Cortex of kidney (tissue), 1 donor: ENCODE results near the gene NUTM2A.
"Not testable (repeated sequence)": the region's sequence is repeated elsewhere in the genome, so short reads cannot be mapped to it uniquely, and the experiment has no call there.

Source experiments
- DNase-seq: peaks from one replicate; lab custom pipeline; 2025; lab: John Stamatoyannopoulos, UW

Gene NUTM2A

DNA sequence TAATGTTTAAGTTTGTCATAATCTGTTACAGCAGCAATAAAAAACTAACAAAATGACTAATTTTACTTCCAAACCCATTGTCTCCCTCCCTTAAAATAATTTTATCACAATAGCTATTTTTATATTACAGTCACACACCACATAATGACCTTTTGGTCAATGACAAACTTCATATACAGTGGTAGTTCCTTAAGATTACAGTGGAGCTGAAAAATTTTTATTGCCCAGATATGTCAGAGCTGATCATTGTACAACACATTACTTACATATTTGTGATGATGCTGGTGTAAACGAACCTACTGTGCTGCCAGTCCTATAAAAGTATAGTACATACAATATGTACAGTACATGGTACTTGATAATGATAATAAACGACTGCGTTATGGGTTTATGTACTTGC is 22.1 kb downstream of the NUTM2A start:
- not testable (repeated sequence) for DNase-seq

DNA sequence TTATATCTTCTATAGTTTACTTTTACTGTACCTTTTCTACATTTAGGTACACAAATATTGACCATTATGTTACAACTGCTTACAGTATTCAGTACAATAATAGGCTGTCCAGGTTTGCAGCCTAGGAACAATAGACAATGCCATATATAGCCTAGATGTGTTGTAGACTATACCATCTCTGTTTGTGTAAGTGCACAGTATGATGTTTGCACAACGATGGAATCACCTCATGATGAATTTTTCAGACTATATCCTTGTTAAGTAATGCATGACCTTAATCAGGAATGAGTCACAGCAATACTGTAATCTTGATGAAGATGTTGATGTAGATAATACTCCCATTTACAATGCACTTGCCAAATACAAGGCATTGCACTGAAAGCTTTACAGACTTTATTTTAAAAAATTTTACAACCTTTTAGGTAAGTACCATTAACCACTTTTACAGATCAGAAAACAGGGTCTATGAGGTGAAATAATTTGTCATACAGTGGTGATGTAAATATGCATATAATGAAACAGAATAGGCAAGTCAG is 23.6 kb downstream of the NUTM2A start:
- DNase-seq = not testable (repeated sequence)

DNA sequence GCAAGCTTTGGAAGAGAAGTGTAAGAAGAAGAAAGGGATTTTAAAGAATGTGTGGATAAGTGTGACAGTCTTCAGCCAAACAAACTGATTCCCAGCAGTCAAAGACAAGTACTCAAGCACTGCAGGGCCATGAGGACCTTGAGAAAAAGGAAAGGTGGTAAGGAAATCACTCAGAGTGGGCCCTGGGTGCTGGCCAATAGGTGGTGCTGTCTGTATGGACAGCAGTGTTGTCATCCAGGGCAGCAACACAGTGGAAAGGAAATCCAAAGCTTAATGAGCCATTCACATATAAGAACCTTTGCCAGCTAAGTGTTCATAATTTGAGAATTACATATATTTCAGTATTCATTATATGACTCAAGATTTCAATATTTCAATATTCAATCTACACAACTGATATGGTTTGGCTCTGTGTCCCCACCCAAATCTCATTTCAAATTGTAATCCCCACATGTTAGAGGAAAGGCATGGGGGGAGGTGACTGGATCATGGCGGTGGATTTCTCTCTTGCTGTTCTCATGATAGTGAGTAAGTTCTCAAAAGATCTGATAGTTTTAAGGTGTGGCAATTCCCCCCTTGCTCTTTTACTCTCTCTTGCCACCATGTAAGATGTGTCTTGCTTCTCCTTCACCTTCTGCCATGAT is 55.6 kb downstream of the NUTM2A start:
- not testable (repeated sequence) for DNase-seq
